Measurements from ENCODE around the gene PHLDA1. TPM values are rescaled to one million over a fixed set of nuclear protein-coding genes. Genes with fewer than 3 reads are reported as not detected.

PHLDA1 gene
- polyA plus RNA-seq, 1 of the 3 experiments (the other 2 are of a cell fraction), result 26.2 TPM

DNA sequence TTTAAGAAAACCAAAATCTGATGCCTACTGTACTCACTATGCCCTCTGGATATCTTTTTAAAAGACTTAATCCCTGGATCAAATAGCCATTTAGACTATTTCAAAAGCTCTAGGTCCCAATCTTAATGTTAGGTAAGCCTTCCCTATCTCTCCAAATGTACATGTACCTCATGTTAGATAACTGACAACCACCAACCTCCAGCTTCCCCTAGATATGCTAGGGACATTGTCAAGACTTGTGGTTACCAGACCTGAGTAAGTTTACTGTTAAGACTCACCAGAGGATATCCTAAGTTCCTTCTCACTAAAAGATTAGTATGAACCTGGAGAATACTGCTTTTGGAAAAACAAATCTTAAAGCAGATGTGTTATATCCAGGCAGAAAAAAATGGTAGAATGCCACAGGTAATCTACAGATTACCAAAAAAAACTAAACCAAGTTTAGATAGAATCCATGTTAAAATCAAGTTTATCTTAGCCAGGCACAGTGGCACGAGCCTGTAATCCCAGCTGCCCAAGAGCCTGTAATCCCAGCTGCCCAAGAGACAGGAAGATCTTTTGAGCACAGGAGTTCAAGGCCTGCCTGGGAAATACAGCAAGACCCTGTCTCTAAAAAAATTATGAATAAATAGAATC, 43.2 kb upstream of the PHLDA1 start:
- DNase-seq, result no peak
- Histone ChIP-seq H4K20me1 (ENCODE audit: insufficient read depth) (peaks cover 99% of the 10 kb centered on the region), H3K79me2 (ENCODE audit: insufficient read depth) (peaks cover 100% of the 10 kb centered on the region), H3K9me2 (no peaks in the 10 kb centered on the region), H3K4me3 (ENCODE audit: low read depth in 2 of 2, low read length in 1 of 2) (no peak overlapping the region), H3K27ac (ENCODE audit: low read depth in 2 of 2, low read length in 1 of 2) (no peak overlapping the region), H3K4me2 (no peak overlapping the region), H3K9ac (no peak overlapping the region), H2AFZ (ENCODE audit: low read depth) (no peak overlapping the region), H3F3A (replicated peaks; ENCODE audit: insufficient read depth) (peaks cover 27% of the 10 kb centered on the region), H3K4me1 (ENCODE audit: control insufficient read depth in 1 of 2, insufficient read depth in 2 of 2, low read depth in 1 of 2, low read length in 1 of 2) (peaks cover 8 to 9% of the 10 kb centered on the region in 2 experiments; a peak in 3 of 4 replicates), H3K27me3 (ENCODE audit: insufficient read depth) (no peaks in the 10 kb centered on the region), H3K9me3 (0 out of 2 replicates have a peak, but pooled peaks cover 11% of the 10 kb centered on the region), H3K36me3 (replicated peaks in 1 of 2; ENCODE audit: control insufficient read depth in 1 of 2, insufficient read depth in 2 of 2, low read length in 1 of 2) (peaks cover 26 to 90% of the 10 kb centered on the region in 2 experiments)
- ChIA-PET POLR2A (no interaction called here), CTCF (no interaction called here)
- WGBS (ENCODE audit: low lambda C conversion rate), result 83% methylated on average over 1 of the region's 1 CpG
- no peak for TF ChIP-seq FOSL2 (IDR thresholded peaks at IDR 0.05; ENCODE audit: borderline replicate concordance, low read depth)

DNA sequence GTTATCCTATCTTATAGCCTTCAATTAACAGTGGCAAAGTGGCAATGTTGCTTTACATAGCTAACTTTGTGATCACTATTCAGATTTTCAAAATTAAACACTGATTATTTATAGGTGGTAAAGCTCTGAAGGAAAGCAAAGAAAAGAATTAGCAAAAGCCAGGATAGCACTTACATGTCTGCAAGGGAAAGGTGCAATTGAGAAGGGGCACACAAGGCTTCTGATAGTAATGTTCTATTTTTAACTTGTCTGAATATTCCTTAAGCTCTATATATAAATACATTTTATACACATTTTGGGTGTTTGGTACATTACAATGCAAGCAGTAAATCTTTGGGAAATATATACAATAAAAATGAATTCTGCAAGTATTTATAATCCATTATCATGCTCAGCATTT, 42.0 kb upstream of the PHLDA1 start:
- Histone ChIP-seq H3K27me3 (ENCODE audit: insufficient read depth) (no peaks in the 10 kb centered on the region), H3F3A (replicated peaks; ENCODE audit: insufficient read depth) (peaks cover 38% of the 10 kb centered on the region), H3K27ac (ENCODE audit: low read depth in 2 of 2, low read length in 1 of 2) (no peak overlapping the region), H3K9me3 (0 out of 2 replicates have a peak, but pooled peaks cover 3% of the 10 kb centered on the region), H4K20me1 (ENCODE audit: insufficient read depth) (peaks cover 99% of the 10 kb centered on the region), H2AFZ (ENCODE audit: low read depth) (no peak overlapping the region), H3K4me2 (no peak overlapping the region), H3K9me2 (no peaks in the 10 kb centered on the region), H3K4me3 (ENCODE audit: low read depth in 2 of 2, low read length in 1 of 2) (no peak overlapping the region), H3K36me3 (replicated peaks in 1 of 2; ENCODE audit: control insufficient read depth in 1 of 2, insufficient read depth in 2 of 2, low read length in 1 of 2) (peaks cover 35 to 90% of the 10 kb centered on the region in 2 experiments), H3K9ac (no peak overlapping the region), H3K79me2 (ENCODE audit: insufficient read depth) (peaks cover 100% of the 10 kb centered on the region), H3K4me1 (ENCODE audit: control insufficient read depth in 1 of 2, insufficient read depth in 2 of 2, low read depth in 1 of 2, low read length in 1 of 2) (peaks cover 9% of the 10 kb centered on the region in 2 experiments; a peak in 3 of 4 replicates)
- DNase-seq, result no peak
- ChIA-PET CTCF (interaction anchor here (1.1 to 1.4 kb wide), 2 partner anchors 28 to 379 kb away, joined by 3 read pairs; no protein-coding TSS in a partner anchor), POLR2A (no interaction called here)
- no peak for TF ChIP-seq FOSL2 (IDR thresholded peaks at IDR 0.05; ENCODE audit: borderline replicate concordance, low read depth)
- TF ChIP-seq MXI1 (IDR thresholded peaks at IDR 0.05; ENCODE audit: low read depth, low read length), result no peak
- TF ChIP-seq FOXJ3 (CRISPR knock-in tag; IDR thresholded peaks at IDR 0.05), result no peak
- TF ChIP-seq RFX5 (IDR thresholded peaks at IDR 0.05; ENCODE audit: low read length), result no peak
- no peak for TF ChIP-seq SIN3A (IDR thresholded peaks at IDR 0.05; ENCODE audit: borderline replicate concordance, low read depth, low read length)
- no peak for TF ChIP-seq JUND (IDR thresholded peaks at IDR 0.05)
- no peak for TF ChIP-seq EP300 (IDR thresholded peaks at IDR 0.05; ENCODE audit: borderline replicate concordance in 1 of 2, low read depth in 1 of 2, low read length in 1 of 2)
- TF ChIP-seq, protein P1, sequence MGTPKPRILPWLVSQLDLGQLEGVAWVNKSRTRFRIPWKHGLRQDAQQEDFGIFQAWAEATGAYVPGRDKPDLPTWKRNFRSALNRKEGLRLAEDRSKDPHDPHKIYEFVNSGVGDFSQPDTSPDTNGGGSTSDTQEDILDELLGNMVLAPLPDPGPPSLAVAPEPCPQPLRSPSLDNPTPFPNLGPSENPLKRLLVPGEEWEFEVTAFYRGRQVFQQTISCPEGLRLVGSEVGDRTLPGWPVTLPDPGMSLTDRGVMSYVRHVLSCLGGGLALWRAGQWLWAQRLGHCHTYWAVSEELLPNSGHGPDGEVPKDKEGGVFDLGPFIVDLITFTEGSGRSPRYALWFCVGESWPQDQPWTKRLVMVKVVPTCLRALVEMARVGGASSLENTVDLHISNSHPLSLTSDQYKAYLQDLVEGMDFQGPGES (IDR thresholded peaks at IDR 0.05; ENCODE audit: low read depth, low read length), result no peak
- no peak for TF ChIP-seq RXRA (IDR thresholded peaks at IDR 0.05; ENCODE audit: borderline replicate concordance, low read depth)
- TF ChIP-seq RCOR1 (IDR thresholded peaks at IDR 0.05; ENCODE audit: low read length), result no peak

All from SK-N-SH (cell line).